HepG2 (cell line): ENCODE results near the gene FRK. TPM values are rescaled to one million over a fixed set of nuclear protein-coding genes. Genes with fewer than 3 reads are reported as not detected.
A peak's percentile ranks its signal among the peaks of the same experiment; 100 is the strongest.

Experiments used
- ATF1 ChIP-seq: IDR thresholded peaks from 2 replicates; pipeline ENCODE4 v1.6.1; 2016; ENCODE audit warnings: mild to moderate bottlenecking, control low read depth
- BCLAF1 ChIP-seq: fragments of 450-650 bp; IDR thresholded peaks from 2 replicates; pipeline ENCODE4 v1.6.1; 2017; ENCODE audit warnings: mild to moderate bottlenecking
- GLI4 ChIP-seq: sonication (generic); formaldehyde crosslinking; IDR thresholded peaks from 2 replicates; pipeline ENCODE4 v1.5.1; 2020; ENCODE audit warnings: missing genetic modification reagents, mild to moderate bottlenecking, moderate library complexity, borderline replicate concordance
- HNRNPUL1 ChIP-seq: fragments of 200-400 bp; formaldehyde crosslinking; IDR thresholded peaks from 2 replicates; pipeline ENCODE4 v1.6.1; 2017; ENCODE audit warnings: low read depth, mild to moderate bottlenecking, low read length, moderate library complexity
- KLF11 ChIP-seq: IDR thresholded peaks from 2 replicates; pipeline ENCODE4 v1.6.1; 2016; ENCODE audit warnings: missing compliant biosample characterization
- PTBP1 ChIP-seq: fragments of 200-400 bp; formaldehyde crosslinking; IDR thresholded peaks from 2 replicates; pipeline ENCODE4 v1.6.1; 2018; ENCODE audit warnings: low read length, low read depth; ENCODE audit not compliant: poor library complexity, severe bottlenecking
- SNAPC2 ChIP-seq: sonication (generic); formaldehyde crosslinking; IDR thresholded peaks from 2 replicates; pipeline ENCODE4 v1.8.1; 2022; ENCODE audit warnings: mild to moderate bottlenecking, missing genetic modification reagents
- SP4 ChIP-seq: sonication (generic); formaldehyde crosslinking; IDR thresholded peaks from 2 replicates; pipeline ENCODE4 v1.8.1; 2023; ENCODE audit warnings: mild to moderate bottlenecking, missing genetic modification reagents
- TMF1 ChIP-seq: sonication (generic); formaldehyde crosslinking; IDR thresholded peaks from 2 replicates; pipeline ENCODE4 v1.8.1; 2022; ENCODE audit warnings: low read depth, missing genetic modification reagents
- TRIM24 ChIP-seq: sonication (generic); formaldehyde crosslinking; IDR thresholded peaks from 2 replicates; pipeline ENCODE4 v1.8.0; 2022; ENCODE audit warnings: mild to moderate bottlenecking, missing genetic modification reagents
- ZBTB1 ChIP-seq: sonication (generic); formaldehyde crosslinking; IDR thresholded peaks from 2 replicates; pipeline ENCODE4 v1.4.0; 2020; ENCODE audit warnings: missing genetic modification reagents, borderline replicate concordance
- ZNF10 ChIP-seq: sonication (generic); formaldehyde crosslinking; IDR thresholded peaks from 2 replicates; pipeline ENCODE4 v1.4.0; 2020; ENCODE audit warnings: mild to moderate bottlenecking, low read depth, missing genetic modification reagents, borderline replicate concordance
- ZNF430 ChIP-seq: sonication (generic); formaldehyde crosslinking; IDR thresholded peaks from 2 replicates; pipeline ENCODE4 v1.9.0; 2021; ENCODE audit warnings: mild to moderate bottlenecking, missing genetic modification reagents
- ZNF44 ChIP-seq: sonication (generic); formaldehyde crosslinking; IDR thresholded peaks from 2 replicates; pipeline ENCODE4 v1.5.1; 2020; ENCODE audit warnings: mild to moderate bottlenecking, missing genetic modification reagents
- ZNF614 ChIP-seq: IDR thresholded peaks from 2 replicates; pipeline ENCODE4 v1.6.1; 2018; ENCODE audit warnings: missing biosample characterization, missing genetic modification reagents, inconsistent platforms, borderline replicate concordance
- ZNF709 ChIP-seq: sonication (generic); formaldehyde crosslinking; IDR thresholded peaks from 2 replicates; pipeline ENCODE4 v1.5.0; 2020; ENCODE audit warnings: mild to moderate bottlenecking, missing genetic modification reagents
- ZNF841 ChIP-seq: sonication (generic); formaldehyde crosslinking; IDR thresholded peaks from 2 replicates; pipeline ENCODE4 v1.8.1; 2023; ENCODE audit warnings: missing genetic modification reagents, borderline replicate concordance
- ZZZ3 ChIP-seq: sonication (generic); formaldehyde crosslinking; IDR thresholded peaks from 2 replicates; pipeline ENCODE4 v1.4.0; 2020; ENCODE audit warnings: missing genetic modification reagents, mild to moderate bottlenecking, borderline replicate concordance
- polyA plus RNA-seq, 8 experiments: library from polyadenylated mRNA; depleted of rRNA in 3 of 8; stranded (reverse) in 7 of 8; unstranded in 1 of 8; fragments of >200 nt; fragmentation: Illumina TruSeq in 4 of 8; extraction: Trizol in 4 of 8; gene quantifications; 2 replicates each; pipeline versions ENCODE4 v1.2.1 to v1.2.3, GENCODE V29; 2011 to 2016; ENCODE audit warnings: low read depth in 4 of 8, missing spikeins in 1 of 8, mixed read lengths in 1 of 8; ENCODE audit not compliant: insufficient read depth in 1 of 8
- total RNA-seq, 5 experiments: library from RNA; depleted of rRNA; stranded (reverse); fragments of >200 nt; fragmentation: Illumina TruSeq; extraction: Trizol; gene quantifications; 2 replicates each; pipeline ENCODE4 v1.2.3, GENCODE V29; 2016; ENCODE audit warnings: low read depth in 1 of 5
- TF ChIP-seq, protein P1 (sequence below): sonication (generic); formaldehyde crosslinking; IDR thresholded peaks from 2 replicates; pipeline ENCODE4 v1.4.0; 2020; ENCODE audit warnings: mild to moderate bottlenecking, missing genetic modification reagents

The FRK gene
- total and polyA plus RNA-seq, 2 of the 13 experiments (the other 11 are each of a cell fraction or from before 2014, with no cell fraction given) = 1.3 to 2.9 TPM

- TF ChIP-seq BCLAF1 (no peak), ZNF841 (no peak; the same call in 1 of the 2 replicates), ZZZ3 (CRISPR knock-in tag) (no peak), TRIM24 (CRISPR knock-in tag) (no peak), ZBTB1 (CRISPR knock-in tag) (no peak), TMF1 (CRISPR knock-in tag) (no peak; the same call in 1 of the 2 replicates), ZNF430 (CRISPR knock-in tag) (peak; percentile 98), PTBP1 (peak; percentile 87), ATF1 (CRISPR knock-in tag) (no peak), SP4 (peak; percentile 91), ZNF709 (CRISPR knock-in tag) (peak; percentile 94), HNRNPUL1 (peak; percentile 71; the same call in 1 of the 2 replicates), ZNF44 (CRISPR knock-in tag) (peak; percentile 85), GLI4 (CRISPR knock-in tag) (peak; percentile 93; the same call in 1 of the 2 replicates), ZNF10 (CRISPR knock-in tag) (no peak), KLF11 (CRISPR knock-in tag) (peak; percentile 30; the same call in 1 of the 2 replicates), SNAPC2 (CRISPR knock-in tag) (no peak; the same call in 1 of the 2 replicates), ZNF614 (CRISPR knock-in tag) (no peak)
- TF ChIP-seq, protein P1, sequence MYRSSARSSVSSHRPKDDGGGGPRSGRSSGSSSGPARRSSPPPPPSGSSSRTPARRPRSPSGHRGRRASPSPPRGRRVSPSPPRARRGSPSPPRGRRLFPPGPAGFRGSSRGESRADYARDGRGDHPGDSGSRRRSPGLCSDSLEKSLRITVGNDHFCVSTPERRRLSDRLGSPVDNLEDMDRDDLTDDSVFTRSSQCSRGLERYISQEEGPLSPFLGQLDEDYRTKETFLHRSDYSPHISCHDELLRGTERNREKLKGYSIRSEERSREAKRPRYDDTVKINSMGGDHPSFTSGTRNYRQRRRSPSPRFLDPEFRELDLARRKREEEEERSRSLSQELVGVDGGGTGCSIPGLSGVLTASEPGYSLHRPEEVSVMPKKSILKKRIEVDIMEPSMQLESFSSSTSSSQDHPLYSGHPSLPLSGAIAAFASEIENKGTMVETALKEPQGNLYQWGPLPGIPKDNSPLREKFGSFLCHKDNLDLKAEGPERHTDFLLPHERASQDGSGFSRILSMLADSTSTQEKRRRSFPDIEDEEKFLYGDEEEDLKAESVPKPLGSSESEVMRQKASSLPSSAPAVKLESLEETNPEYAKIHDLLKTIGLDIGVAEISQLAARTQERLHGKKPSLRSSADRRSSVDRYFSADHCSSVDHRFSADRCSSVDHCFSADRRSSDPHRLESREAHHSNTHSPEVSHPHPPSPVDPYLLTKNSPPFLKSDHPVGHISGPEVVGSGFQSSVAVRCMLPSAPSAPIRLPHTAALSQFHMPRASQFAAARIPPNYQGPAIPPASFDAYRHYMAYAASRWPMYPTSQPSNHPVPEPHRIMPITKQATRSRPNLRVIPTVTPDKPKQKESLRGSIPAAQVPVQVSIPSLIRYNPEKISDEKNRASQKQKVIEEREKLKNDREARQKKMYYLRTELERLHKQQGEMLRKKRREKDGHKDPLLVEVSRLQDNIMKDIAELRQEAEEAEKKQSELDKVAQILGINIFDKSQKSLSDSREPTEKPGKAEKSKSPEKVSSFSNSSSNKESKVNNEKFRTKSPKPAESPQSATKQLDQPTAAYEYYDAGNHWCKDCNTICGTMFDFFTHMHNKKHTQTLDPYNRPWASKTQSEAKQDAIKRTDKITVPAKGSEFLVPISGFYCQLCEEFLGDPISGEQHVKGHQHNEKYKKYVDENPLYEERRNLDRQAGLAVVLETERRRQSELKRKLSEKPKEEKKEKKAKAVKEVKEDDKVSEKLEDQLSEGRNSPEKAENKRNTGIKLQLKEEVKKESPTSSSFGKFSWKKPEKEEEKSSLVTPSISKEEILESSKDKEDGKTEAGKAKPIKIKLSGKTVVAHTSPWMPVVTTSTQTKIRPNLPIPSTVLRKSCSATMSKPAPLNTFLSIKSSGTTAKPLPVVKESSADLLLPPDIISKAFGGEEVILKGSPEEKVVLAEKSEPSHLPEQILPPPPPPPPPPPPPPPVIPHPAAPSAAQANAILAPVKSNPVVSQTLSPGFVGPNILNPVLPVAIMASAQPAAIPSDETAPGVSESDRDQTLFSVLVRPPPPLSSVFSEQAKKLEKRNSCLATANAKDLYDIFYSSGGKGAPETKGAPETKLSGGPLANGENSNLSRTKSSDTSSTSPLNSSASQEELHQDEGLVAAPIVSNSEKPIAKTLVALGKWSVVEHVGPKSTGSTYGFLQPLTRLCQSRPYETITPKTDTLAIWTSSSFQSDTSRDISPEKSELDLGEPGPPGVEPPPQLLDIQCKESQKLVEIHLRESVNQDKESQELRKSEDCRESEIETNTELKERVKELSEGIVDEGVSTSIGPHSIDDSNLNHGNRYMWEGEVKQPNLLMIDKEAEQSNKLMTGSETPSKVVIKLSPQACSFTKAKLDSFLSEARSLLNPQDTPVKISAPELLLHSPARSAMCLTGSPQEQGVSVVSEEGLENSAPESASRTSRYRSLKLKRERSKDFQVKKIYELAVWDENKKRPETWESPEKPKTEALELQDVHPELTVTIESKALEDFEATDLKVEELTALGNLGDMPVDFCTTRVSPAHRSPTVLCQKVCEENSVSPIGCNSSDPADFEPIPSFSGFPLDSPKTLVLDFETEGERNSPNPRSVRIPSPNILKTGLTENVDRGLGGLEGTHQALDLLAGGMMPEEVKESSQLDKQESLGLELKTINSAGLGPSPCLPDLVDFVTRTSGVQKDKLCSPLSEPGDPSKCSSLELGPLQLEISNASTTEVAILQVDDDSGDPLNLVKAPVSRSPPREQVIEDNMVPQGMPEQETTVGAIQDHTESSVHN = peak; percentile 91; the same call in 1 of the 2 replicates
These were observed 40.0 kb upstream of the FRK start, which contains the start of gene NT5DC1 (continued) for GRCh38 chr6:116100419-116101301.
